Activated CD8-positive, alpha-beta memory T cell treated with anti-CD3 and anti-CD28 coated beads, Interleukin-2, amount 10 ng/mL, durations not matched to agents 7 days and 5 days (primary cell): ENCODE measurements around the gene COX7B. TPM values are rescaled to one million over a fixed set of nuclear protein-coding genes. Genes with fewer than 3 reads are reported as not detected.
A peak's percentile ranks its signal among the peaks of the same experiment; 100 is the strongest.
"Not testable (repeated sequence)": the region's sequence is repeated elsewhere in the genome, so short reads cannot be mapped to it uniquely, and the experiment has no call there.

Experiments
- ATAC-seq: fragments of 150-1000 bp; cut with Tn5 transposase; one replicate; pipeline ENCODE4 v1.10.0; 2021; ENCODE audit warnings: moderate library complexity
- CTCF ChIA-PET: fragments of 350-600 bp; sonication (Branson Sonifier 250); formaldehyde crosslinking; loops from one replicate; lab custom pipeline; 2021; ENCODE audit warnings: antibody characterized with exemption; lab: Charles Lee
- DNase-seq: peaks from one replicate; pipeline ENCODE4 v3.0.0-alpha.2; 2020
- H3K27ac Mint-ChIP-seq: one replicate; pipeline ENCODE4 v1.8.0; 2021; ENCODE audit warnings: mild to moderate bottlenecking, mixed read lengths
- H3K27me3 Mint-ChIP-seq: one replicate; pipeline ENCODE4 v1.8.0; 2021; ENCODE audit warnings: mixed read lengths
- H3K36me3 Mint-ChIP-seq: one replicate; pipeline ENCODE4 v1.8.0; 2021; ENCODE audit warnings: mild to moderate bottlenecking, mixed read lengths
- H3K4me1 Mint-ChIP-seq: one replicate; pipeline ENCODE4 v1.8.0; 2021; ENCODE audit warnings: mixed read lengths
- H3K4me3 Mint-ChIP-seq: one replicate; pipeline ENCODE4 v1.8.0; 2021; ENCODE audit warnings: mild to moderate bottlenecking, moderate library complexity, mixed read lengths
- H3K9me3 Mint-ChIP-seq: one replicate; pipeline ENCODE4 v1.8.0; 2022; ENCODE audit warnings: low read depth, mixed read lengths
- total RNA-seq, 2 experiments: library from RNA; stranded (reverse); gene quantifications; one replicate each; pipeline ENCODE4 v1.2.3, GENCODE V29; 2021

Gene COX7B
- total RNA-seq, 2 experiments from 2014 or later: 256 to 279 TPM

- CTCF ChIA-PET: interaction anchor here (1.3 kb wide), 1 partner anchor 7 kb away, joined by 3 read pairs; no protein-coding TSS in a partner anchor
Measured at GRCh38 chrX:77922787-77923186, 23.5 kb downstream of the COX7B start.

DNA sequence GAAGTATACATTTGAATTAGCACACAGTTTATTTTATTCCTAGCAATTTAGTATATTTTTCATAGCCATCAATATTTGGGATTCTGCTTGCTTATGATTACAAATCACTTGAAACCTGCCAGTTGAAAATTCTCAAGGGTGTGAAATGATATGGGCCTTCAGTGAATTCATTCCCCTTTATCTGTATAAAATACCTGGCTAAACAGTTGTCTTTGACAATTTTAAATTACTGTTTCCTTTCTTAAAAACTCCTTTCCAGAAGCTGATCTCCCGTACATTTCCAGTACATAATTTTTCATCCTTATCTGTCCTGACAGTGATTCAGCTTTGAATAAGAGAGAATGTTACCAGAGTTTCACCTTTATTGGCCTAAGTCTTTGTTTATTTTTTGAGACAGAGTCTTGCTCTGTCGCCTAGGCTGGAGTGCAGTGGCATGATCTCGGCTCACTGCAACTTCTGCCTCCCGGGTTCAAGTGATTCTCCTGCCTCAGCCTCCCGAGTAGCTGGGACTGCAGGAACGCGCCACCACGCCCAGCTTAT is 25.1 kb downstream of the COX7B start:
- ATAC-seq: no peak
- no peaks in the 10 kb centered on the region for H3K27me3 Mint-ChIP-seq
- H3K4me3 Mint-ChIP-seq: no peak overlapping the region
- CTCF ChIA-PET: no interaction called here
- no peak for DNase-seq
- H3K27ac Mint-ChIP-seq: no peak overlapping the region
- peaks cover 4% of the 10 kb centered on the region for H3K36me3 Mint-ChIP-seq
- H3K9me3 Mint-ChIP-seq: peaks cover 3% of the 10 kb centered on the region
- H3K4me1 Mint-ChIP-seq: no peaks in the 10 kb centered on the region

More at GRCh38 chrX:77922787-77923186, 23.5 kb downstream of the COX7B start:
- no peak for ATAC-seq
- H3K4me1 Mint-ChIP-seq: peaks cover 4% of the 10 kb centered on the region
- DNase-seq: no peak
- H3K27me3 Mint-ChIP-seq: no peaks in the 10 kb centered on the region
- peaks cover 3% of the 10 kb centered on the region for H3K9me3 Mint-ChIP-seq
- no peak overlapping the region for H3K27ac Mint-ChIP-seq
- peaks cover 2% of the 10 kb centered on the region for H3K36me3 Mint-ChIP-seq
- no peak overlapping the region for H3K4me3 Mint-ChIP-seq

- DNase-seq (no peak), ATAC-seq (no peak)
- Mint-ChIP-seq H3K27ac (no peak overlapping the region), H3K27me3 (no peaks in the 10 kb centered on the region), H3K36me3 (peaks cover 4% of the 10 kb centered on the region), H3K9me3 (peaks cover 3% of the 10 kb centered on the region), H3K4me1 (no peaks in the 10 kb centered on the region), H3K4me3 (peak overlapping the region; percentile 26)
- CTCF ChIA-PET: no interaction called here
Measured at GRCh38 chrX:77925764-77926163, 26.5 kb downstream of the COX7B start.

GRCh38 chrX:77930581-77930980 is 31.3 kb downstream of the COX7B start:
- no peaks in the 10 kb centered on the region for H3K4me1 Mint-ChIP-seq
- no peak for ATAC-seq
- H3K27me3 Mint-ChIP-seq: no peaks in the 10 kb centered on the region
- no peaks in the 10 kb centered on the region for H3K9me3 Mint-ChIP-seq
- H3K4me3 Mint-ChIP-seq: no peak overlapping the region
- H3K27ac Mint-ChIP-seq: no peak overlapping the region
- CTCF ChIA-PET: interaction anchor here (1.2 kb wide), 1 partner anchor 9 kb away, joined by 3 read pairs; no protein-coding TSS in a partner anchor
- DNase-seq: no peak
- H3K36me3 Mint-ChIP-seq: peaks cover 2% of the 10 kb centered on the region

DNA sequence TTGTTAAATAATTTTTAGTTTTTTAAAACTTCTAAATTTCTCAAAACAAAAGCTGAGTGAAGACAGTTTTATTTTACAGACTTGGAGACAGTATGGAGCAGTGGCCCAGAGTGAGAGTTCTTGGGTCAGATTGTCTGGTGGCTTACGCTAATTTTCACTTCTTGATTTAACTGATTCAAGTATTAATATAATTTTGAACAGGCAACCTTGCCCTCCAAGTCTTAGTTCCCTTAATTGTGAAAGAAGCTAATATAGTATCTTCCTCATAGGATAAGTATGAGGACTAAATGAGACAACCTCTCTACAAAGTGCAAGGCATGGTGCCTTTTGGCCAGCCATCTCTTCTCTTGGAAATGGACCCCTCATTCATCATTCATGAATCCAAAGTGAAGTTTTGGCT is 36.6 kb downstream of the COX7B start:
- Mint-ChIP-seq H3K27me3 (no peaks in the 10 kb centered on the region), H3K4me1 (no peaks in the 10 kb centered on the region), H3K9me3 (no peaks in the 10 kb centered on the region), H3K4me3 (no peak overlapping the region), H3K27ac (no peak overlapping the region), H3K36me3 (no peaks in the 10 kb centered on the region)
- no peak for ATAC-seq
- no peak for DNase-seq
- CTCF ChIA-PET: no interaction called here

DNA sequence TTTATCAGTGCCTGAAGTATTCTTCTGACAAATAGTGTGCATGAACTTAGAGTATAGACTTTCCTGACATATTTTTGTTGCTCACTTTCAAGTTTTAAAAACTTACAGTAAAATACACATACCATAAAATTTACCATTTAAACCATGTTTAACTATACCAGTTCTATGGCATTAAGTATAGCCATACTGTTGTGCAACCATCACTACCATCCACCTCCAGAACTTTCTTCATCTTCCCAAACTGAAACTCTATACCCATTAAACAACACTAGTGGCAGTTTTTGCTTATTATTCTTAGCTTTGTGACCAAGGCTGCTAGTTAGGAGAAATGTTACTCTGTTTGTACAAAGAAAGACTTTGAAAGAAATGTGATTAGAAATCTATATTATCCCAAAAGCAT is 37.0 kb downstream of the COX7B start:
- Mint-ChIP-seq H3K4me1 (no peaks in the 10 kb centered on the region), H3K27me3 (no peaks in the 10 kb centered on the region), H3K27ac (no peak overlapping the region), H3K36me3 (no peaks in the 10 kb centered on the region), H3K9me3 (no peaks in the 10 kb centered on the region), H3K4me3 (no peak overlapping the region)
- DNase-seq (no peak), ATAC-seq (no peak)
- CTCF ChIA-PET: no interaction called here

DNA sequence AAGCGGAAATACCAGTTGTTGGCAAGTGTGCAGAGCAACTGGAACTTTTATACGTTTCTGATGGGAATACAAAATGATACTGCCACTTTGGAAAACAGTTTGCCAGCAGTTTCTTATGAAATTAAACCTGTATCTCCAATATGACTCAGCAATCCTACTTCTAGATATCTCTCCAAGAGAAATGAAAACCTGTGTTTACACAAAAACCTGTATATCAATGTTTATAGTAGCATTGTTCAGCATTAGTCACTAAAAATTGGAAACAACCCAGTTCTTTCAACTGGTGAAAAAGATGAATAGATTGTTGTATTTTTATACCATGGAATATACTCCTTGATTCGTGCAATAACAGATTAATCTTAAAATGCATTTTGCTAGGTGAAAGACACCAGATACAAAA is 38.0 kb downstream of the COX7B start:
- Mint-ChIP-seq H3K27me3 (no peaks in the 10 kb centered on the region), H3K27ac (no peak overlapping the region), H3K9me3 (no peaks in the 10 kb centered on the region), H3K36me3 (no peaks in the 10 kb centered on the region), H3K4me3 (no peak overlapping the region), H3K4me1 (no peaks in the 10 kb centered on the region)
- CTCF ChIA-PET: no interaction called here
- ATAC-seq (no peak), DNase-seq (no peak)

DNA sequence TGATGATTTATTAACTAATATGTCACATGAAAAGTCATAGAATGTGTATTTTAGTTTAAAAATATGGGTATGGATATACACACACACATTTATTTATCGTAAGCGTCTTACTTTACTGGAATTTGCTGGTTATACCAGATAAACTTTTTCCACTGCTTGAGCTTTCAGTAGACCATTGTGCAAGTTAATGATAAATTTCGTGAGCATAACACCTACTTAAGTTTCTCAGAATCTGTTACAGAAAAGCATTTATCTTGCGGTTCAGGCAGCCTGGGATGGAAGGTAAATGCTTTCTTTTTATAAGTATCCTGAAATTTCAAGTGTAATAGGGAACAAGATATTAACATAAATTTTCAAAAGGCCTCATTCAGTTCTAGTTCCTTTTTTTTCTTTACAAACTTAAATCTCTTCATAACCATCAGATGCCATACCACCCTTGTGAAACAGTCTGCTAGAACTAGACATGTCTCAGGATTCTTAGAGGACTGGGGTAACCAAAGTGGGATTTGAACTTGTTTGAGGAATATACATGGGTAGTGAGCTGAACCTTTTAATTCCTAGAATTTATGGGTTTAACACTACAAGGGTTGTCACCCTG is 38.9 kb downstream of the COX7B start:
- CTCF ChIA-PET: no interaction called here
- no peaks in the 10 kb centered on the region for H3K36me3 Mint-ChIP-seq
- H3K4me3 Mint-ChIP-seq: no peak overlapping the region
- H3K4me1 Mint-ChIP-seq: peaks cover 1% of the 10 kb centered on the region
- H3K9me3 Mint-ChIP-seq: no peaks in the 10 kb centered on the region
- no peak overlapping the region for H3K27ac Mint-ChIP-seq
- ATAC-seq (no peak), DNase-seq (no peak)
- no peaks in the 10 kb centered on the region for H3K27me3 Mint-ChIP-seq

- CTCF ChIA-PET, H3K4me3 Mint-ChIP-seq, DNase-seq, ATAC-seq, H3K36me3 Mint-ChIP-seq, H3K27ac Mint-ChIP-seq, H3K4me1 Mint-ChIP-seq, H3K9me3 Mint-ChIP-seq, H3K27me3 Mint-ChIP-seq: not testable (repeated sequence)
Measured at GRCh38 chrX:77945031-77945430, 45.8 kb downstream of the COX7B start.

DNA sequence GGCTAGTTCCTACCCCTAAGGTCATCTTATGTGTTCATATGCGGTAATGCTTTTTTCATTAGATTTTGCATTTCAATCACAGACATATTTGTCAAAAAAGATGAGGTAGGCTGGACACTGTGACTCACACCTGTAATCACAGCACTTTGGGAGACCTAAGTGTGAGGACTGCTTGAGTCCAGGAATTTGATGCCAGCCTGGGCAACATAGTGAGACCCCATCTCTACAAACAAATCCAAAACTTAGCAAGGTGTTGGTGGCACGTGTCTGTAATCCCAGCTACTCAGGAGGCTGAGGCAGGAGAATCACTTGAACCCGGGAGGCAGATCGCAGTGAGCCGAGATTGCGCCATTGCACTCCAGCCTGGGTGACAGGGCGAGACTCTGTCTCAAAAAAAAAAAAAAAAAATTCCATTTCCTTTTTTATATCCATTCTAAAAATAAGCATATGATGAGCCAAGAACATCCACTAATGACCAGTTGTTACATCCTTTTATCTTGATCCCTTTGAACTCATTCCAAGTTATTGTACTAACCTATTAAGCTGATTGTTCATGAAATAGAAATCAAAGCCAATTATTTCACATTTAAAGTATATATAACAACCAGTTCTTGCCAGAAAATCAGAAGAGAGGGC is 46.8 kb downstream of the COX7B start:
- ATAC-seq (no peak), DNase-seq (no peak)
- no peak overlapping the region for H3K4me3 Mint-ChIP-seq
- no peaks in the 10 kb centered on the region for H3K27me3 Mint-ChIP-seq
- CTCF ChIA-PET: no interaction called here
- H3K4me1 Mint-ChIP-seq: peaks cover 3% of the 10 kb centered on the region
- no peaks in the 10 kb centered on the region for H3K9me3 Mint-ChIP-seq
- no peak overlapping the region for H3K27ac Mint-ChIP-seq
- peaks cover 2% of the 10 kb centered on the region for H3K36me3 Mint-ChIP-seq

DNA sequence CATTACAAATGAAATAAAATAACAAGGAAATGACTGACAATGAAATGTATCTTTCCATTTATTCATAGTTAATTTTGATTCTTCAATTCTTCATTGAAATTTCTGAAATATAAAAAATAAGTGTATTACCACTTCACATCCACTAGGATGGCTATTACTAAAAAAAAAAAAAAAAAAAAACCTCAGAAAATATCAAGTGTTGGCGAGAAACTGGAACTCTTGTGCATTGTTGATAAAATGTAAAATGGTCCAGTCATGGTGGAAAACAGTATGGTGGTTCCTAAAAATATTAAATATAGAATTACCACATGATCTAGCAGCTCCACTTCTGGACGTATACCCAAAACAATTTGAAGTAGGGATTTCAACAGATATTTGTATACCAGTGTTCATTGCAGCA is 47.3 kb downstream of the COX7B start:
- Mint-ChIP-seq H3K9me3 (no peaks in the 10 kb centered on the region), H3K4me3 (no peak overlapping the region), H3K36me3 (peaks cover 2% of the 10 kb centered on the region), H3K4me1 (peaks cover 3% of the 10 kb centered on the region), H3K27ac (no peak overlapping the region), H3K27me3 (no peaks in the 10 kb centered on the region)
- CTCF ChIA-PET: no interaction called here
- no peak for DNase-seq
- ATAC-seq: no peak

GRCh38 chrX:77949840-77950239 is 50.6 kb downstream of the COX7B start:
- Mint-ChIP-seq H3K4me3 (no peak overlapping the region), H3K27me3 (no peaks in the 10 kb centered on the region), H3K9me3 (no peaks in the 10 kb centered on the region), H3K4me1 (peaks cover 7% of the 10 kb centered on the region), H3K36me3 (peaks cover 2% of the 10 kb centered on the region), H3K27ac (no peak overlapping the region)
- ATAC-seq: no peak
- no peak for DNase-seq
- CTCF ChIA-PET: no interaction called here

GRCh38 chrX:77952173-77952572 is 52.9 kb downstream of the COX7B start:
- H3K4me1 Mint-ChIP-seq: peaks cover 16% of the 10 kb centered on the region
- DNase-seq (no peak), ATAC-seq (no peak)
- no peaks in the 10 kb centered on the region for H3K9me3 Mint-ChIP-seq
- no peaks in the 10 kb centered on the region for H3K27me3 Mint-ChIP-seq
- no peak overlapping the region for H3K4me3 Mint-ChIP-seq
- peaks cover 6% of the 10 kb centered on the region for H3K36me3 Mint-ChIP-seq
- CTCF ChIA-PET: no interaction called here
- H3K27ac Mint-ChIP-seq: no peak overlapping the region

DNA sequence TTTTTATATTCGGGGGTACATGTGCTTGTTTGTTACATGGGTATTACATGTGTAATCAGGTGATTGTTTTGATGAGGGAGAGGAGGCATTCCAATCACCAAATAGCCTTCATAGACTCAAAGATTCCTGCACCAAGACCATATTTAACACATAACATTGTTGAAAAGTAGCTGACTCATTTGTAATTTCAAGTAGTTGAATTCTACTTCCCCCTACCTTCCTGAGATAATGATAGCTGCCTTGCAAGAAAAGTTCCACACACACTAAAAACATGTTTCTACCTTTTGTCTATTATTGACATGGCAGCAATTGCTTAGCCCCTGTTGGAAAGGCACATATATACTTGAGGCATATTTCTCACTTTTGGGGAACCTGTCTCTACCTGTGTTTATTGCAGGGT is 54.0 kb downstream of the COX7B start:
- ATAC-seq: no peak
- Mint-ChIP-seq H3K4me3 (no peak overlapping the region), H3K9me3 (no peaks in the 10 kb centered on the region), H3K4me1 (peaks cover 25% of the 10 kb centered on the region), H3K27me3 (no peaks in the 10 kb centered on the region), H3K27ac (peak overlapping the region; percentile 43), H3K36me3 (peaks cover 13% of the 10 kb centered on the region)
- no peak for DNase-seq
- CTCF ChIA-PET: no interaction called here
